Measurements from ENCODE around the gene GTF2IRD2.
"Not testable (repeated sequence)": the region's sequence is repeated elsewhere in the genome, so short reads cannot be mapped to it uniquely, and the experiment has no call there.

Gene GTF2IRD2

DNA sequence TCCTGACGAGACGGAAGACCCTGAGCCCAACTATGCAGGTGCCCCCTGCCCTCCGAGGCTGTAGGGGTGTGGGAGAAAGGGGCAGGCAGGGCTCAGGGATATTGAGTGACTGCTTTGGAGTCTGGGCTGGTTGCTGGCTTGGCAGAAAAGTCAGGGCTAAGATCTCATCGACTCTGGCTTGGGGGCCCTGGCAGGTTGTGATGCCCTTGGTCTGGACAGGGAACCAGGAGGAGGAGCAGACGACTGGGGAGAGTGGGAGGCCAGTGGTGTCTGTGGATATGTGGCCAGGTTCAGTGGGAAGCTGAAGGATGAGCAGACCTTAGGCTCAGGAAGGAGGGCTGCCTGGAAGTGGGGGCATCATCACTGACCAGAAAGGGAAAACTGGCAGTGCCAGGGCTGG is 67.8 kb downstream of the GTF2IRD2 start:
- DNase-seq: not testable (repeated sequence)

DNA sequence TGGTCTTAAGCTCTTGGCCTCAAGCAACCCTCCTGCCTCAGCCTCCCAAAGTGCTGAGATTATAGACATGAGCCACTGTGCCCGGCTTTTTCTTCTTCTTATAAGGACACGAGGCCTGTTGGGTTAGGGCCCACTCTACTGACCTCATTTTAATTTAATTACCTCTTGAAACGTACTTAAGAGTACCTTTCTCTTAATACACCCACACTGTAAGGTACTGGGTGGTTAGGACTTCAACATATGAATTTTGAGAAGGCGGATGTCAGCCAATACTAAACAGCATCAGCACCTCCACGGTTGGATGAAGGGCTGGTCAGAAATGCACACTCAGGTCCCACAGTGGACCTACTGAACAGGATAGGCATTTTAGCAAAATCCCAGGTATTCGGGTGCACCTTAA is 69.7 kb downstream of the GTF2IRD2 start:
- not testable (repeated sequence) for DNase-seq

DNA sequence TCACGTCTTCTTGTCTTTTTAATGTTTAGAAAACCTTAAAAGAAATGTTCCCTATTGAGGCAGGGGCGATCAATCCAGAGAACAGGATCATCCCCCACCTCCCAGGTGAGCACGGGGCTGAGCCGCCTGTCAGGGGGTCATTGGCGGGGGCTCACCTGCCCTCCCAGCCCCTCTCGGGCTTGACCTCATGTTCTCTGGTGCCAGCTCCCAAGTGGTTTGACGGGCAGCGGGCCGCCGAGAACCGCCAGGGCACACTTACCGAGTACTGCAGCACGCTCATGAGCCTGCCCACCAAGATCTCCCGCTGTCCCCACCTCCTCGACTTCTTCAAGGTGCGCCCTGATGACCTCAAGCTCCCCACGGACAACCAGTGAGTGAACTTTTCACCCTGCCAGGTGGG is 72.4 kb downstream of the GTF2IRD2 start:
- DNase-seq: not testable (repeated sequence)

DNA sequence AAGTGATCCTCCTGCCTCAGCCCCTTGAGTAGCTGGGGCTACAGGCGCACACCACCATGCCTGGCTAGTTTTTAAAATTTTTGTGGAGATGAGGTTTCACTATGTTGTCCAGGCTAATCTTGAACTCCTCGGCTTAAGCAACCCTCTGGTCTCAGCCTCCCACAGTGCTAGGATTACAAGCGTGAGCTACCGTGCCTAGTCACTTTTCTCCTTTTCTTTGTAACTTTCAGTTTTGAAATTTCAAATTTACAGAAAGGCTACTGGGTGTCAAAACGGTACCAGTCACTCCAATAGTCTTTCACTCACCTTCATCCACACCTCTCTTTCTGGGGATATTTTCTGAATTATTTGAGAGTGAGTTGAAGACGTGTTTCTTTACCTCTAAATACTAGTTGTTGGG is 76.3 kb downstream of the GTF2IRD2 start:
- DNase-seq: not testable (repeated sequence)

DNA sequence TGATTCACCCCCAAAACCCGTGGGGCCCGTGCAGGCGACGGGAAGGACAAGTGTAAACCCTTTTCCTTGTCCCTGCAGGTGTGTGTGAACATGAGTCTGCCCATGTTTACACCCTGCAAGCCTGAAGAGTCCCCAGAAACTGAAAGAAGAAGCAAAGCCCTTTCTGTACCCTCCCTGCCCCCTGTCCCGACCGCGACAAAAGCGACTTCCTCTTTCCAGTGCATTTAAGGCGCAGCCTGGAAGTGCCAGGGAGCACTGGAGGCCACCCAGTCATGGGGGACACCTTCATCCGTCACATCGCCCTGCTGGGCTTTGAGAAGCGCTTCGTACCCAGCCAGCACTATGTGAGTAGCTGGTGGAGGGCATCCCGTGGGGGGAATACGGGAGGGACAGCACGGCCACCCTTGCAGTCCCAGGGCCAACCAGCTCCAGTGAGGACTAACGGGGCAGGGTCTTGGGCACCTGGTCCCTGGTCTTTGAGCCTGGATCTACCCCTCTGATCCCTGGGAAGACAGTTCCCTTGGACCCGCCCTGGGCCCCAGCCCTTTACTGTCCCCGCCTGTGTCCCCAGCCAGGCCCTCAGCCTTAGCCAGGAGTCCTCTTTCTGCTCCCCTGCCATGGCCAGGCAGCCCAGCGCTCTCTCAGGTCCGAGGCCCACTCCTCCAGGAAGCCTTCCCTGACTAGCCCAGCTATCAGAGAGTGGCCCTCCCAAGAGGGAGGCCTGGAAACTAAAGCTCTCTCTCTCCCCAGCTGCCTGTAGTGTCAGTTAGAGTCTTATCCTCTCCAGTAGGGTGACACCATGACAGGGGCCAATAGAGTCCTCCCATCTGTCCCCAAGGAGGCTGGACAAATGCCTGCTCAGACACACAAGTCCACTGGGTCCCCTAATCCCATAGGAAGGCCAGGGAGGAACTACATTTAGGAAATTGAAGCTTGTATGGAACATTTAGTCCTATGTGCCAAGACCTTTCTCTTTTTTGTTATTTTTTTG is 77.3 kb downstream of the GTF2IRD2 start, which contains the start of gene NCF1:
NCF1 (plus strand) TSS at position 252 of the 991 bp plus-strand sequence; CDS start at position 273, 21 bp downstream.
- not testable (repeated sequence) for DNase-seq

DNA sequence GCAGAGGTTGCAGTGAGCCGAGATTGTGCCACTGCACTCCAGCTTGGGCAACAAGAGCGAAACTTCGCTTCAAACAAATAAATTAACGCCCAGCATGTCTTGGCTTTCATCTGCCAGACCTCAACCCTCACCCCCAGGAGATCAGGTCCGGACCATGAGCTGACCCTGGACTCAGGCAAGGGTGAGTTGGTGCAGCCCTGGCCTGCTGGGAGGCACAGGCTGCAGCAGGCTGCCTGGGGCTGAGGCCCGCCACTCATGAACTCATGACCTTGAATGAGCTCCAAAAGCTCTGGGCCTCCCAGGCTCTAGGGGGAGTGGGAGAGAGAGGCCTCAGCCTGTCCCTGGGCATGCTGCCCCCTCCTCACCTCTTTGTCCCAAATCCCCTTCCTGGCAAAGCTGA is 79.3 kb downstream of the GTF2IRD2 start:
- not testable (repeated sequence) for DNase-seq

DNA sequence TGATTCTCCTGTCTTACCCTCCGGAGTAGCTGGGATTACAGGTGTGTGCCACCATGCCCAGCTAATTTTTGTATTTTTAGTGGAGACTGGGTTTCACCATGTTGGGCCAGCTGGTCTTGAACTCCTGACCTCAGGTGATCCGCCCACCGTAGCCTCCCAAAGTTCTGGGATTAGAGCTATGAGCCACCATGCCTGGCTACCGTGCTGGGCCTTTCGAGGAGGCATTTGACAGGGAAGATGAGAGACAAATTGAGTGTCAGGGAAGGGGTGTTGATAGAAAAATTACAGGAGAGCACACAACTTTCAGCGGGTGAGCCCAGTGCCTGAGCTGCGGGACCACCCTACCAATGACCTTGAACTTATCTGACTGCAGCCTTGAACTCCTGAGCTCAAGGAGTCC is 81.3 kb downstream of the GTF2IRD2 start:
- not testable (repeated sequence) for DNase-seq

DNA sequence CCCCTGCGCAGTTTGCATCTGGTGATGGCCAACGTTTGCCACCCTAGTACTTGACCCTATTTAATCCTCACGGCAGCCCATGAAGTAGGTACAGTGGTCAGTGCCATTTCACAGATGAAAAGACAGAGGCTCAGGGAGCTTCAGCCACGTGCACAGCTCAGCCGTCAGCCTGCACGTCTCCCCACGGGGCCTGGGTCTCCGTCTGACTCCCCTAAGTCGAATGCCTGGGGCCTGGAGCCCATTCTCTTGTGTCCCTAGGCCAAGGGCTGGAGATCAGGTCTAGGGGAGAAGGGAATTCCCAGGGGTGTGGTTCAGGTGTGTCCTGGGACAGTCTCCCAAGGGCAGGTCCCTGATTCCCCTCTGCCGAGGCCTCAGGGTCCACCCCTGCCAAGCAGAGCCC is 84.4 kb downstream of the GTF2IRD2 start:
- DNase-seq: not testable (repeated sequence)

DNA sequence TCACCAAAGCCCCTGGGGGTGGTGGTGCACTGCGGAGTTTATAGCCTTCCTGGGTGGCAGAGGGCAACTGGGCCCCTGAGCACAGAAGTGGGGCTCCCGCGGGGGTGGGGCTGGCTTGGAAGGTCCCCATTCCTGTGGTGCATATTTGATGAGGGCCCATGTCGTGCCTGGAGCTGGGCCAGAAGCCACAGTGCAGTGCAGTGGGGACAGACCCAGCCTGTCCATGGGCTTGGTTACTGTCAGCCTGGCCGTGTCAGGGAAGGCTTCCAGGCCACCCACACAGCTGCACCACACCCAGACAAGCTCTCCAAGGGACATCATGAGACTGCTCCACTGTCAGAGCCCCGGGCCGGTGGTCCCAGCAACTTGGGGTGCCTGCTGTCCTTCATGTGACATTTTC is 84.9 kb downstream of the GTF2IRD2 start:
- not testable (repeated sequence) for DNase-seq

DNA sequence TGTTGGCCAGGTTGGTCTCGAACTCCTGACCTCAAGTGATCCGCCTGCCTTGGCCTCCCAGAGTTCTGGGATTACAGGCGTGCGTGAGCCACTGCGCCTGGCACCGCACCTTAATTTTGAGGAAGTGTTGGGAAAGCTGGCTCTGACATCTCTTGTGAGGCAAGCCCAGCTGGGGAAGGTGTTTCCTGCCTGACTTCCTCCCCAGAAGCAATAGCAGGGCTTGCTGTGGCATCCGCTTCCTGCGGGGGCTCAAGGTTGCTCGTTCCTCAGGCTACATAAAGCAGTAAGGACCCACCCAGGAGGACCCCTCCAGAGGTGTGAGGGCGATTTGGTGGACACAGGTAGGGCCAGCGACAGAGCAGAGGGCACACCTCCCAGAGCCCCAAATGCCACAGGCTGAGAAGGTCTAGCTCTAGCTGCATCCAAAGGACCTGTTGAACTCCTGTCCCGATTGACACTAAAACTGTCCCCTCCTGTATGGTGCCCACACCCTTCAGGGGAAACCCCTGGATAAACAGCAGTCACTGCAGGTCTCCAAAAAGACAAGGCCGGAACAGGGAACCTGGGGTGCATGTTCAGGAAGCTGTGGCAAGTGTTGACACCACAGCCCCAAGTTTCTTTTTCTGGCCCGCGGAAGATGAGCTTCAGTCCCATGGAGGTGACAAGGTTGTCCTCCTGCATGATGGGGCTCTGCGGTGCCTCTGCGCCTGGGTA is 86.0 kb downstream of the GTF2IRD2 start:
- DNase-seq: not testable (repeated sequence)

DNA sequence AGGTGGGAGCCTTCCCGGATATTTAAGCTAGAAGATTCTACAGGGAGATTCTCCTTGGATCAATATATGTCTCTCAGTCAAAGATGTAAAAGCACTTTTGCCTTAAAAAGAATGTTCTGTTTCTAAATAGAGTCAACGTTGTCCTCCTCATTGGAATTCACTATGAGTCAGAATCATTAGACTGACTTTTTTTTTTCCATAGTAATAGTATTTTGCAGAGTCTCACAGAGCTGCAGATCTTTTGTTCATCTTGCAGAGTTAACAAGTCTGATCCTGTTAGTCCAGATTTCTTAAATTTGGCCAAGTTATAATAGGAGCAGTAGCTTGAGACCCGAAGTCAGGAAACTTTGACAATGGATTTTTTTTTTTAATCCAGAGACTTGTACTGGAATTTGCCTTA is 92.4 kb downstream of the GTF2IRD2 start:
- not testable (repeated sequence) for DNase-seq

DNA sequence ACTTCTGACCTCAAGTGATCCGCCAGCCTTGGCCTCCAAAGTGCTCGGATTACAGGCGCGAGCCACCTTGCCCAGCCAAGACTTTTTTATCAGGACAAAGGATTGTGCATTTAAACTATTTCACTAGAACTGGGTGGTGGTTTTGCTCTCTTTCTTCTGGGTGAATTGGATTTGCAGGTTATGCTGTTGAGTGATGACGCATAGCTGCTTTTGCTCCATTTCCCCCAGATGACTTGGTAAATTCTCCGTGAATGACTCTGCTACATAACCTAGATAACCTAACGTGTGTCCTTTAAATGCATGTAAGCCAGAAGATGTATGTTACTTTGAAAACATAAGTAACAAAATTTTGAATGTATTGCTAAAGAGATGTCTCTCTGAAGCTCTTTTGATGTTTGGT is 93.1 kb downstream of the GTF2IRD2 start:
- not testable (repeated sequence) for DNase-seq

DNA sequence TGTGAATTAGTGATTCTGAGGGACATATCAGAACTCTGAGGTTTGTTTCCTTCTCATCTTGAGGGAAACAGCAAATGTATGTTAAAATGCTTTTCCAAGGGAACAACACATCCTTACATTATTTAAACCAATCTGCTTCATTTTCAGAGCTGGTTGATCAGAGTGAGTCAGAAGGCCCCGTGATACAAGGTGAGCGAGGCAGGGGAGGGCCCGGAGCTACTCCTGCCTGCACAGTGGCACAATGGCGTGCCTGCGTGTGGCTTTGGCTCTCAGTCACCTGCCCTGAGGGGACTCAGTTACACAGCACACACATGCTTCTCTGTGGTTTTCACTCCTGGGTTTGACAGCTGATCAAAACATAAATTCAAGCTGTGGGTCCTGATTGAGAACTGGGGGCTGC is 94.7 kb downstream of the GTF2IRD2 start:
- not testable (repeated sequence) for DNase-seq

DNA sequence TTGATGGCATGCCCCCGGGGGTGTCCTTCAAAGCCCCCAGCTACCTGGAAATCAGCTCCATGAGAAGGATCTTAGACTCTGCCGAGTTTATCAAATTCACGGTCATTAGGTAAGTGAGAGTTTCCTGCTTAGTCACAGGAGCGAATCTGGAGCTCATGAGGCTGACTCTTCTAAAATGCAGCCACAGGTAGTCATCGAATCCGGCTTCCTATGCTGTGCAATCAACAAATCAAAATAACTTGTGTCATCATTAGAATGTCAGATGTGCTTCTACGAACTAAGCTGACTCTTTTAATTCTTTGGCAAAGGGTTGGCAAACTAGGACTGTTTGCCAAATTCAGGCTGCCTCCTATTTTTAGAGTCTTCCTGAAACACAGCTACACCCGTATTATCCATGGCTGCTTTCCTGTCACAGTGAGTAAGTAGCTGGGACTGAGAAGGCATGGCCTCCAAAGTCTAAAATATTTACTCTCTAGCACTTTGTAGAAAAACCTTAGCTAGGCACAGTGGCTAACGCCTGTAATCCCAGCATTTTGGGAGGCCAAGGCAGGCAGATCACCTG is 97.4 kb downstream of the GTF2IRD2 start:
- DNase-seq: not testable (repeated sequence)

Measured in NCI-H2107 (cell line).